GM13977 (cell line): ENCODE results near the gene APC2.
"Not testable (repeated sequence)": the region's sequence is repeated elsewhere in the genome, so short reads cannot be mapped to it uniquely, and the experiment has no call there.

ENCODE experiments used
- DNase-seq: peaks from one replicate; pipeline ENCODE4 v3.0.0; 2012; ENCODE audit warnings: low spot score
- in situ Hi-C: fragments of 300-500 bp; cut with MboI; formaldehyde crosslinking; loops from one replicate; pipeline ENCODE4 v1.12.0; 2022; ENCODE audit warnings: low sequenced_read_pairs, low pct_unique_long_range_greater_than_20kb, mixed read lengths, inconsistent platforms; ENCODE audit not compliant: unreplicated experiment
- TF ChIP-seq, protein P1 (sequence below): IDR thresholded peaks from 2 replicates; pipeline ENCODE4 v1.5.1; 2012; ENCODE audit warnings: mild to moderate bottlenecking, control low read depth; ENCODE audit not compliant: insufficient read depth; ENCODE audit errors: extremely low read depth, missing control alignments

Gene APC2

DNA sequence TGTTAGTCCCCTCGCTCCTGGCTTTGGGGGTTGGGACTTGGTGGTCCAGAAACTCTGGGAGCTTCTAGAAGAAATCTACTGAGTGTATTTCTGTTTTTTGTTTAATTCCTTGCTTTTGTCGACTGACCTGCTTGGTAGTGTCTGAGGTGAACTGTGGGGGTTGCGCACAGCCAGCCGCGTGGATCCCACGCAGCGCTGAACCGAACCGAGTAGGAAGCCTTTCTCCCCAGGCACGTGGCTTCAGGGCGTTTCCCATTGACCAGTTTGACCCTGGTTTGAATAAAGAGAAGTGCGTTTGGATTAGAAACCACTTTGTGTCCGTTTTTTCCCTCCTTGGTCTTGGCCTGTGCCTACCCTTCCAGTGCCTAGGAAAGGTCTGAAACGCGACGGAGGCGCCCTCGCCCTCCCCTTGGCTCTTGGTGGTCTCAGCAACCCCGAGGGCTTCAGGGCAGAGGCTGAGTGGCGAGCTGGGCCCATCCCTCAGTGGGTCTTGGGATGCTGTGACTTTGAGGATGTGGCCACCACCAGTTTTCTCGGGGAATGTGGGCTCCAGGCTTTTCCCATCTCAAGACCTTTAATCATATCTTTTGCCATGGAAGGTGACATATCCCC, 14.4 kb upstream of the APC2 start:
- in situ Hi-C loops: no loop called here
- no peak for DNase-seq
- TF ChIP-seq, protein P1, sequence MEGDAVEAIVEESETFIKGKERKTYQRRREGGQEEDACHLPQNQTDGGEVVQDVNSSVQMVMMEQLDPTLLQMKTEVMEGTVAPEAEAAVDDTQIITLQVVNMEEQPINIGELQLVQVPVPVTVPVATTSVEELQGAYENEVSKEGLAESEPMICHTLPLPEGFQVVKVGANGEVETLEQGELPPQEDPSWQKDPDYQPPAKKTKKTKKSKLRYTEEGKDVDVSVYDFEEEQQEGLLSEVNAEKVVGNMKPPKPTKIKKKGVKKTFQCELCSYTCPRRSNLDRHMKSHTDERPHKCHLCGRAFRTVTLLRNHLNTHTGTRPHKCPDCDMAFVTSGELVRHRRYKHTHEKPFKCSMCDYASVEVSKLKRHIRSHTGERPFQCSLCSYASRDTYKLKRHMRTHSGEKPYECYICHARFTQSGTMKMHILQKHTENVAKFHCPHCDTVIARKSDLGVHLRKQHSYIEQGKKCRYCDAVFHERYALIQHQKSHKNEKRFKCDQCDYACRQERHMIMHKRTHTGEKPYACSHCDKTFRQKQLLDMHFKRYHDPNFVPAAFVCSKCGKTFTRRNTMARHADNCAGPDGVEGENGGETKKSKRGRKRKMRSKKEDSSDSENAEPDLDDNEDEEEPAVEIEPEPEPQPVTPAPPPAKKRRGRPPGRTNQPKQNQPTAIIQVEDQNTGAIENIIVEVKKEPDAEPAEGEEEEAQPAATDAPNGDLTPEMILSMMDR: no peak

DNA sequence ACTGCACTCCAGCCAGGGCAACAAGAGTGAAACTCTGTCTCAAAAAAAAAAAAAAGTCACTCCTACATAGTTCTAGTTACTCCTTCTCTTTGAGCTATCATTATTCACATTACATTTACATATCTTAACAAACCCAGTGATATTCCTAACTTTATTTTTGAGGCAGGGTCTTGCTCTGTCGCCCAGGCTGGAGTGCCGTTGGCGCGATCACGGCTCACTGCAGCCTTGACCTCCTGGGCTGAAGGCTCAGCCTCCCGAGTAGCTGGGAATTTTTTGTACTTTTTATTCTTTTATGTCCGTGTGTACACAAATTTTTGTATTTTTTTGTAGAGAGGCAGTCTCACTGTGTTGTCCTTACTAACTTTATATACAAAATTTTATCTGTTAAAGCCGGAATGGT, 12.3 kb upstream of the APC2 start:
- in situ Hi-C loops: no loop called here
- TF ChIP-seq, protein P1: no peak
- DNase-seq: no peak

DNA sequence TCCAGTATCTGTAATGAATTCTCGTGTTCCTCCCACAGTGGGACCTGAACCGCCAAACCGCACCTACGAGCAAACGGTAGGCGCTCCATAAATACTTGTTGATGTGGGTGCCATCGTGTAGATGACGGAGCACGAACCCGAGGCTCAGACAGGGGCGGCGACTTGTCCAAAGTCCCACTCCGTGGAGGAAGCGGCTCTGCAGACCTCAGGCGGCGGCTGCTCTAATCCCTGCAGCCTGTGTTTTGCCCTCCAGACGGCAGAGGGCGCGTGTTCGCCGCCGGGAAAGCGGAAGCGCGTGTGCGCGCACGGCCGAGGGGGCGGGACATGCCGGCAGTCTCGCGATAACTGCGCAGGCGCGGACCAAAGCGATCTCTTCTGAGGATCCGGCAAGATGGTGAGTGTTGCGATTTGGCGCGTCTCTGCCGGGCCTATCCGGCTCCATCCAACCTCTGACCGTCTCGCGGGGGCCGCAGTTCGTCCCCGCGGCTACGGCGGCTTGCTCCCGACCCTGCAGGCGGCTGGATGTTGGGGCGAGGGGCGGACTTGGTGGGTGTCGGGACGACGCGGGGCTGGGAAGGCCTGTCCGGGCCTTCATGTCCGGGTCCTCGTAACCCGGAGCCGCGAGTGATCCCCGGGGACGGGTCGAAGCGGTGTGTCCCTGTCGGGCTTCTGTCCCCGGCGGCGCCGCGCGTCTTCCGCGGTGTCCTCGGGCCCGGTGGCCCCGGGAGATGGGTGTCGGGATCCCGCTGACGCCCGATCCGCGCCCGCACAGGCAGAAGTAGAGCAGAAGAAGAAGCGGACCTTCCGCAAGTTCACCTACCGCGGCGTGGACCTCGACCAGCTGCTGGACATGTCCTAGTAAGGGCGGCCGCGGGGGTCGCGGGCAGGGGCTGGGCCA, 11.6 kb upstream of the APC2 start, which contains the start of gene RPS15:
RPS15 (plus strand) TSS at position 362 of the 898 bp plus-strand sequence; CDS start at position 392, 30 bp downstream.
- DNase-seq: peak; percentile 99
- TF ChIP-seq, protein P1: peak; percentile 99
- in situ Hi-C loops: no loop called here

DNA sequence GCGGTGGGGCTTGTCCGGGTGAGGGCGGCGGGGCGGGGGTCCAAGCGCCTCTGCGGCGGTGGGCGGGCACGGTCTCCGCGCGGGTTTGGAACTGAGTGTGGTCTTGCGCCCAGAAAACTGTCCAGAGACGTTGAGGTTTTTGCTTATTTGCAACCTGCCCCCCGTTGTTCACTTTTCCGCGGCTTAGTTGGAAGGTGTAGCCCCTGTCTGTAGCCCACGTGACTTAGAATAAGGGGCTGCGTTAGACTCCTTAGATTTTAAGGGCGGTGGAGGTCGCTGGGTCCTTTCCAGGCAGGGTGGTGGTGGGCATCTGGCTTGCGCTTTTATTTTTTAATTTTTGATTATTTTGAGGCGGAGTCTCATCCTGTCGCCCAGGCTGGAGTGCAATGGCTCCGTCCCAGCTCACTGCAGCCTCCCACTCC, 11.0 kb upstream of the APC2 start:
- DNase-seq: no peak
- TF ChIP-seq, protein P1: no peak
- in situ Hi-C loops: no loop called here

DNA sequence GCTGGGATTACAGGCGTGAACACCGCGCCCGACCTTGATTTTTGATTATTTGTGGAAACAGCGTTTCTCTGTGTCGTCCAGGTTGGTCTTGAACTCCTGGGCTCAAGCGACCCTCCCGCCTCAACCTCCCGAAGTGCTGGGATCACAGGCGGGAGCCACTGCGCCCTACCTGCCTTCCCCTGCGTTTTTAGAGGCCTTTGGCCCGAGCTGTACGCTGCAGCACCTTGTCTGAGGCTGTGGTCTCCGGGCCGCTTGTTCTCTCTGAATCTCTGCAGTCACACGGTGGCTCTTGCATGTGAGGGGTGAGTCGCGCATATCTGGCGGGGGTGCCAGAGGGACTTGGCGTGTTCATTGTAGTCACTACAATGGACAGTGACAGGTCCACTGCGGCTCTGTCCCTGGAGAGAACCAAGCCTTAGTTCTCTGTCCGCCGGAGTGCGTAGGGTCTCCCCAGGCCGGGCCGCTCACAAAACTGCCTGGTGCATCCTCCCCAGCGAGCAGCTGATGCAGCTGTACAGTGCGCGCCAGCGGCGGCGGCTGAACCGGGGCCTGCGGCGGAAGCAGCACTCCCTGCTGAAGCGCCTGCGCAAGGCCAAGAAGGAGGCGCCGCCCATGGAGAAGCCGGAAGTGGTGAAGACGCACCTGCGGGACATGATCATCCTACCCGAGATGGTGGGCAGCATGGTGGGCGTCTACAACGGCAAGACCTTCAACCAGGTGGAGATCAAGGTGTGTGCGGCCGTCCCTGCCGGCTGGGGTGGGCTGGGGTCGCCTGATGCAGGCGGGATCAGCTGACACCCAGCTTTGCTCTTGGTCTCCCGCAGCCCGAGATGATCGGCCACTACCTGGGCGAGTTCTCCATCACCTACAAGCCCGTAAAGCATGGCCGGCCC, 10.2 kb upstream of the APC2 start:
- in situ Hi-C loops, DNase-seq: not testable (repeated sequence)

DNA sequence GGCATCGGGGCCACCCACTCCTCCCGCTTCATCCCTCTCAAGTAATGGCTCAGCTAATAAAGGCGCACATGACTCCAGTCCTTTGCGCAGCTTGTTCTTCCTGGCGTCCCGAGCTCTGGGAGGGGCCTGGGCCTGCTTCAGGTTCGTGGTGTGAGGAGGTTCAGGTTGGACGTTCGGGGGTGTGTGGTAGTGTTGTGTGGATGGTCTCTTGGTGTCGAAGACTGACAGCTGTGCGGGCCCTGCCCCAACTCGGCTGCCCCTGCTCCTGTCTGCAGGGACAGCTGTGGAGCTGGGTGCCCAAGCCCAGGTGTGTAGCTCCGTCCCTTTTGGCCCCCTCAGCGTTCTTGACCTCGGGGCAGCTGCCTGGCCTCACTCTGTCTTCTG, 9.5 kb upstream of the APC2 start:
- no peak for DNase-seq
- TF ChIP-seq, protein P1: no peak
- in situ Hi-C loops: no loop called here
